NT2/D1 (cell line): ENCODE data around the gene TNFSF11.

ENCODE experiments used
- YY1 ChIP-seq: IDR thresholded peaks from 2 replicates; pipeline ENCODE4 v1.6.1; 2011; ENCODE audit not compliant: insufficient read length, insufficient read depth
- ZNF274 ChIP-seq: IDR thresholded peaks from 2 replicates; pipeline ENCODE4 v1.6.1; 2011; ENCODE audit warnings: mild to moderate bottlenecking, low read depth, low read length

GRCh38 chr13:42574011-42574410, at the start of gene TNFSF11:
- TF ChIP-seq YY1: no peak
- no peak for TF ChIP-seq ZNF274
